SKM-1 (cell line): ENCODE results near the gene LRFN2.

ENCODE experiments used
- DNase-seq: peaks from one replicate; lab custom pipeline; 2025; ENCODE audit not compliant: unreplicated experiment; lab: John Stamatoyannopoulos, UW

The LRFN2 gene

DNA sequence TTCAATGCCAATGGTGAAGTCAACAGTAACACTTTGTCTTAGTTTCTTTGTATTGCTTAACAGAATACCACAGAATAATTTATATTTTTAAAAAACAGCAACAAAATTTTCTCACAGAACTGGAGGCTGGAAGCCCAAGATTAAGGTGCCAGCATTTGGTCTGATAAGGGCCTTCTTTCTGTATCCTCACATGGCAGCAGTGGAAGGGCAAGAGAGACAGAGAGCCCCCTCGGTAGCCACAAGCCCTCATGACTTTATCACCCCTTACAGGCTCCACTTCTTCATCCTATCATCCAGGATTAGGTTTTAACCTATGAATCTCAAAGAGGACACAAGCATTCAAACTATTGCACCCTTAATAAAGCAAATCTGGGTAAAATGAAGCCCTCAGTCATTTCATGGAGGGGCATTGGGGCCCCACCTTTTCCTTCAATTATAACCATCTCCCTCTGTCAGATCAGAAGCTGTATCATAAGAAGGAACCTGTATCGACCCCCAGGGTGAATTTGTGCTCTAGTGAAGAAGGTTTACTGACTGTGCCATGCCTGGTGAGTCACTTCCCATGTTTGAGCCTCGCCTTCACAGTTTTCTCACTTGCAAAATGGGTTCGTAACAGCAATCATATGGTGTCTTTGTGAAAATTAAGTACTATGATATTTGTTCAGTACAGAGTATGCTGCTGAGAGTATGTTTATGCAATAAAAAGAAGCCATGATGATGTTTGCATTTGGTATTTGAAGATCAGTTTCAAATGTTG is 178.2 kb downstream of the LRFN2 start:
- DNase-seq: no peak

DNA sequence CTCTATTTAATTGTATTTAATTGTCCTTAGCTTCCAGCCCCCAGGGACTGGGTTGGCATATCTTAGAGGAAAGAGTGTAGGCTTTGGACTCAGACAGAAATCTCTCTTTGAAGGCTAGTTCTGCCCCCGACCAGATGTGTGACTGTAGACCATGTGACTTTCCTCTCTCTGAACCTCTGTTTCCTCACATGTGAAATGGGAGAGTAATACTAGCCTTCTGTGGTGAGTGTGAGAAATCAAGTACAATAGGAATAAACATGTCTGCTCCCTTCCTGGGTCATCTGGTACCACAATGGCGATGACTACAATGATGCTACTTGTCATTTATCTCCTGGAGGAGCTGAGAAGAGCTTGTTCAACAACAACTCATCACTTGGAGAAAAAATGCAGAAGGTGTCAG is 179.9 kb downstream of the LRFN2 start:
- DNase-seq: no peak

DNA sequence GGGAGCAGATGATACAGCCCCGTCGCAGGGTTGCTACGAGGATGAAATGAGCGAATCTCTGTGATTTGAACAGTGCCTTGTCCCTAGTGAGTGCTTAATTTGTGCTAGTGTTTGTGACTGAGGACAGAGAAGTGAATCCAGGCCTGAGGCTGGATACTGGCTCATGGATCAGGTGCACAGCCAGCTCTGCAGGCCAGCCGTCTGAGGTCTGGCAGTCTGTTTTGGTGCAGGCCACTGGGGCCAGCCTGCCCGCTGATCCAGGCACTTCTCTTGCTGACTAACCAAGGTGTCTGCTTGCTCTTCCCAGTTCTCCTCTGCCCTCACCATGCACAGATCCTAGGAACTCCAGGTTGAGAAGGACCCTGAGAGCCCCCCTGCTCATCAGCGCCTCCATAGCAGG is 181.0 kb downstream of the LRFN2 start:
- DNase-seq: no peak

DNA sequence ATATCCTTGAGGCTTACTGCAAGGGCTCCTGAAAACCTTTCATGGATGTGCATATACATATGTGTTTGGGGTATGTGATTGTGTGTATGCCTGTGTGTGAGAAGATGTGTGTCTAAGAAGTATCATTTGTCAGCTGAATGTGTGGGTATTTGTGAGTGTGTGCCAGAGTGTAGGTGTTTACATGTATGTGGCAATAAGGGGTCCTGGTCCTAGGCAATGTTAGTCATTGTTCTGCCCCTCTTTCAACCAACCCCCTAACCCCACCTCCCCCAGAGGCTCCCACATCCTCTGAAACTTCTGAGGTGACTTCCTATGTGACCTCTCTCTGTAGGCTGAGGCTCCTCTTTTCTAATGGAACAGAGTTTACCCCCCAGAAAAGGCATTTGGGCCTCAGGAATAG is 186.4 kb downstream of the LRFN2 start:
- no peak for DNase-seq

DNA sequence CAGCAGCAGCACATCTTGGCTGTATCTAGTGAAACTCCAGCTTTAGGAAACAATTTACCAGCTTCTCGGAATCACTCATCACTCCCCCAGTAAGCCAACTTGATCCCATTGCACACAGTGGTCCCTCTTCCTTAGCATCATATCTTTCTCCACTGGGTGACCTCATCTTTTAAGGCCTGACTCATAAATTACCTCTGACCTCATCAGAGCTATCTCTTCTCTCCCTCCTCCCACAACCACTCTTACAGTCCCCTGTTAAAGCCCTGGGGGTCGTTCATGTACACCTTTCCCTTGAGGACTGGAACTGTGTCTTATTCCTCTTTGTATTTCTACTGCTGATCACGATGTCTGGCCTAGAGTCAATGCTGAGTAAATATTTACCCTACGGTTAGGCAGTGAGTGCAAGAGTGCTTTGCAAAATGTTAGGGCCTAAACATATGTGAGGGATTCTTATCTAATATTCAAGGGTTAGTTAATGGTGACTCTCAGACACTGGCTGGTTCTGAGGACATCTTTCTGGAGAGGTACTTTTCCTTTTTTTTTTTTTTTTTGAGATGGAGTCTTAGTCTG is 187.2 kb downstream of the LRFN2 start:
- DNase-seq: no peak

DNA sequence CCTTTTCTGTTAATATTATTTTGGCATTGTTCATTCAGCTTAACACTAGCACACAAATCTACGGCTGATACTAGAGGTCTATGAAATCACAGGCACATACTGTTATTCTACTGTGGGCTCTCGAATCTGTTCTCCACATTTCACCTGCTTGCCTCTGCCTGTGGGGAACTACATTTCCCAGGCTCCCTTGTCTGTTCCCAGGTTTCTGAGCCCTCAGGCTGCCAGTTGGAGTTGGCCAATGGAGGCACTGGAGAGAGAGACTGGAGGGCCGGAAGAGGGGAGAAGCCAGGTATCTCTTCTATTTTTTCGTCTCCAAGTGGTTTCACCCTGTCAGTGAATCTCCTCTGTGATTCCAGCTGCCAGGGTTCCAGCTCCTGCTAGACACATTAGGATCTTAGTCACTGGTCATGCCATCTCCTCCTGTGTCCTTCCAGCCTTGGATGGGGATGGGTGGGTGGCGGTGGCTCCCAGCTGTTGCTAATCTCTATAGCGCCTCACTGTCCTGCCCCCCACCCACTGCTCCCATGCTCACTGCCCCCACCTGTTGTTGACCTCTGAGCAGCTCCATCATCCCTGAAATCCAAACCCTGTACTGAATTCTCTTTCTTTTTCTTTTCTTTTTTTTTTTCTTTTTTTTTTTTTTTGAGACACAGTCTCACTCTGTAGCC is 188.2 kb downstream of the LRFN2 start:
- DNase-seq: no peak

DNA sequence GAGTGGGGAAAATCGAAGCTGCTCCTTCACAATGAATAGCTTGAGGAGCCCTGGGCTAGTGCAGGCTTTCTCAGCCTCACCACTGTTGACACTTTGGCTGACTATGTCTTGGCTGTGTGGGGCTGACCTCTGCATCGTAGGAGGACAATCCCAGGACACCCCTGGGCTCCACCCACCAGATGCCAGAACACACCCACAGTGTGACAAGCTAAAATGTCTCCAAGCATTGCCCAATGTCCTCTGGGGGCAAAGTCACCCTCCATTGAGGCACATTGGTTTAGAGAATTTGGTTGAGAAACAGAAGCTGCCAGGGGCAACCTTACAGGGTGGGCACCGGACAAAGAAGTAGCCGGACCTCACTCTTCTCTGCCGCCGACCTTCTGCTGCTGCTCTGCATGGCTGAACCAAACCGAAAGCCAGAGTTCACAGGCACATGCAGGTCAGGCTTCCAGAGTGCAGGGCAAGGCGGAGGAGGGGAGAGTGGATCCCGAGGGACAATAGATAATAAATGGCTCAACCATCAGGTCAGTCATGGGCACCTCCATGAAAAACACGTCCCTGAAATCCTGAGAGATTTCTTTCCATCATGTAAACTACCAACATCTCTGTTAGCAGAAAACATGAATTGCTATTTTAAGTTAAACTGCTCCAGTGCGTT is 189.0 kb downstream of the LRFN2 start:
- no peak for DNase-seq

DNA sequence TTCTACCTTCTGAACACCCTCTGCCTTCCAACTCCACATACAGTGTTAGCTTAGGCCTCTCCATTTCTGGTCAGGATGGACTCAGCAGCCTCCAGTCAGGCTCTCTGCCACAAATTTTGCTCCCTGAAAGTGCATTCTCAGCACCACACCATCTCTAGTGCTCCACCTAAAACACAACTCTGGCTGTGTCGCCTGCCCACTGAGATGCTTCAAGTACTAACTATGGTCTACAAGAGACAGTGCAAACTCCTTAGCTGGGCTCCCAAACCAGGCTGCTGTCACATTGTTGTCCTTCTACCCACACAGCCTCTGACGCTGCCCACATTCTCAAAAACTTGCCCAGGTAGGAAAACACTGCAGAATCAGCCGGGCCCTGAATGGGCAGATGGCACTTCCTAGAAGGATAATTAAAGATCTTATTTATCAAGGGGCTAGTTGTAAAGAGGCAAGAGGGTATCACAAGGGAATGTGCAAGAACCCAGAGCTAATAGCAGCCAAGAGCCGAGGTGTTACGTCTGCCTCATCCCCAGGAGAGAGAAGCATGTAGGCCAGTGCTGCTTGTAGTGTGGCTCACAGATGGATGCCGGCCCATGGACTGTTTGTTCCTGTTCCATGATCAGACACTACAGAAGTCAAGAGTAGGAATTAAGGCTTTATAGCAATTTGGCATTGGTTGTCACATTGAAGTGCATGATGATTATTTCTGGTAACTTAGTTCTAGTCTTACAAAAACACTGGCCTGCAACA is 189.7 kb downstream of the LRFN2 start:
- no peak for DNase-seq

DNA sequence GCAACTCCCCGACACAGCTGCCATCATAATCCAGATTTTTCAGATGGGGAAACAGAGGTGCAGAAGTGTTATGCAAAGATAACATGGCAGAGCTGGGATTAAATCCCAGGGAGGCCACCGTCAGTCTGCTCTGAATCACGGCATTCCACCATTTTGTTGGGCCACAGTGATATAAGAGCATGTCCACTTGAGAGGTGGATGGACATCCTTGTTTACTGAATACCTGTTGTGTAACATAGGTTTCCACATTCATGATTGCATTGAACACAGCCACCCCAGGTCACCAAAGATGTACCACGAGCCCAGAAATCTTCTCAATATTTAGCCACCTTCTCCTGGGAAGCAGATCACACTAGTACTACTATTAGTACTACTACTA is 191.5 kb downstream of the LRFN2 start:
- DNase-seq: no peak

DNA sequence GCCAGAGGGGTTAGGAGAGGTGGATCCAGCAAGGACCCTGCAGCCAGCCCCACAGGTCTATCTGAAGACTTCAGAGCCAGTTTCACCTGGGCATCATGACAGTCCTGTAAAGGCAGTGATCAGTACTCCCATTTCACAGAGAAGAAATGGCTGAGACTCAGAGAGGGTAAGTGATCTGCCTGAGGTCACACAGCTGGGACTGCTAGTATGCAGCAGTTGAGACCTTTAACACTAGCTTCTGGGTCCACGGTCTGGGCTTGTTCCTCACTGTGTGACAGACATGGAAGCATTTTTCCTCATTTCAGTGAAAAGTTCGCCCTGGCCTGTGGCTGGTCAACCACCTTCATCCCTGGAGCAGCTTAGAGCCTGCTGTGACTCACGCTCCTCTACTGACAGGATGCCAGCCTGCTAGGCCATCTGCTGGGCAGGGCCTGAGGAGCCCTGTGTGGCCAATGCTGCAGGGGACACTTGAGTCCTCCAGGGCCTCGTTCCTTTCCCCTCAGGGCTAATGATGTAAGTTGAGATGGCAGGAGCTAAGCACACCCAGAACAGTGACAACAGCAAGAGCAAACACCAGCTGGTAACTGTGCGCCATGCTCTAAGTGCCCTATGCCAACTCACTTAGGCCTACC is 192.0 kb downstream of the LRFN2 start:
- DNase-seq: no peak

DNA sequence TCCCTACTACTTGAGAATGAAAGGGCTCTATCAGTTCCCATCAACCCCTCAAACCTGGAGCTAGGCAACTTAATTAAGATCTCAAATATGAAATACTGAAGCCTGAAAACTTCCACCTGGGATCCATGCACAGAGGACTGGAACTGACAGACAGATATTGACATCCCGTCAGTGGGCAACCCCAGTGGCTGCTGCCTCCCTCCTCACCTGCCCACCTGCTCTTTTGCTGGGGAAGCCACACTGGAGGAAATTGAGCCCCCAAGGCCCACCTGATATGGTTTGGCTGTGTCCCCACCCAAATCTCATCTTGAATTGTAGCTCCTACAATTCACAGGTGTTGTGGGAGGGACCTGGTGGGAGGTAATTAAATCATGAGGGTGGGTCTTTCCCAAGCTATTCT is 192.8 kb downstream of the LRFN2 start:
- DNase-seq: no peak

DNA sequence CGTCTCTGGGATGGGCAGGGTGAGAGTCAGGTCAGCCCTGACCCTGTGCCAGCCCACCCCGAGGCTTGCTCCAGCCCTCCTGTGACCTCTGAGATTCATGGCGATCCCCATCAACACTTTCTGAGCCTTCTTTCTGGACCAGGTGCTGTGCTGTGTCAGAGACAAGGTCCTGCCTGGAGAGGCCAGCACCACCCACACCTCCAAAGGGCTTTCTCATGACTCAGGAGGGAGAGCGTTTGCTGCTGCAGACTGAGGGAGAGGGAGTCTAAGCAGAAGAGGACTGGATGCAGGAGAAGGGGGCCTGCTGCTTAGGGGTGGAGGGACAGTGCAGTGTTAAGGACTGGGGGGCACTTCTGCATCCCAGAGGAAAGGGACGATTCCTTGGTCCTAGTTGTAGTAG is 193.5 kb downstream of the LRFN2 start:
- DNase-seq: no peak

DNA sequence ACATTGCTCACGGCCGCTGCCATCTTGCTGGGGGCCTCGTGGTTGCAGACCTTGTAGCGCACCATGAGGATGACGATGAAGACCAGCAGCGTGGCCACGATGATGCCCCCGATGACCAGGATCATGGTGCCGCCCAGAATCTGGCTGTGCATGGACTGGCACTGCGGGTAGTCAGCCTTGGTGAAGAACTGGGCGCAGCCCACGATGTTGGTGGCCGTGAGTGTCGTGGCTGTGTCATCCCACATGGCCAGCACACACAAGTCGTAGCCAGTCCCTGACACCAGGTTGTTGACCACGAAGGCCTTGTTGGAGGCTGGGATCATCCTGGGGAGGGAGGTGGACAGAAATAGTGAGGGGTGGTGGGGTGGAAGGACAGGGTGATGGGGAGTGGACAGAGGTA is 194.6 kb downstream of the LRFN2 start:
- DNase-seq: no peak

DNA sequence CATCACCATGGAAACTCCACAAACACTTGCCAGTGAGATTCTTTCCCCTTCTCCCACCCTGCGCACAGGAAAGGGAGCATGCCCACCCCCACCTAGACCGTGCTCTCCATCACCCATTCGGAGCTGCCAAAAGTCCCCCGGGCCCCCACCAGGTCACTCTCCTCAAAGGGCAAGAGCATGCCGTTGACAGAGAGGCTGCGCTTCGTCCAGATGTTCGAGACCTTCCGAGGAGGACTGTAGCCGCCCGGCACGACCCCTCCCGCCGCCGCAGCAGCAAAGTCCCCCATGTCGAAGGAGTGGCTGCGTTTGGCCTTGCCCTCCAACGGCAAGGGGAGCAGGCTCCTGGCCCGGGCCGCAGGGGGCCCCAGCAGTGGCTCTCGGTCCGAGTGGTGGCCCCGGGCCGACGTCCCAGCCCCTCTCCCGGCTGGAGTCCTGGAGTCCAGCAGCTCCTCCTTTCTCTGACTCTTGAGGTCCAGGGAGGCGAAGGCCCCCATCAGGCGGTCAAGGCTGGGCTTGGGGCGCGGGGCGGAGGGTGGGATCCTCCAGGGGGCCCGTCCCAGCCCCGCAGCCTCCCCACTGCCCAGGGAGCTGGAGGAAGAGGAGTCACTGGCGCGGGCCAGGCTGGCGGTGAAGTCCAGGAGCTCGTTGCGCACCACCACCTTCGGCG is 195.2 kb downstream of the LRFN2 start:
- DNase-seq: no peak

DNA sequence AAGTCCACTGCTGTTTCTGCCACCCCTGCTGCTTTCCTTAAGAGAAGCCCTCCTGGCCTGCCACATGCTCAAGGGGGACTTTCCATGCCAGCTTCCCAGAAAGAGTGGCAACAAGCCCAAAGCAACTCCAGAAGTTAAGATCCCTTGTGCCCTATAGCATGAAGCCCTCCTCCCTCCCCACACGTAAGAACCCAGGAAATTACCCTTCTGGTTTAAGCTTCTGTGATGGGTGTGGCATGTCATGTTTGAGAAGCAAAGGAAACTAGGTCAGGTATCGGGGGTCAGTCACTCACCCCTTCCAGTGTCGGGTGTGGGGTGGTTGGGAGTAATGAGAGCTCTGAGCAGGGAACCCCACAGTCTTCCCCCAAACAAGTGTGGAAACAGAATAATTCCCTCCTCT is 196.1 kb downstream of the LRFN2 start:
- no peak for DNase-seq

DNA sequence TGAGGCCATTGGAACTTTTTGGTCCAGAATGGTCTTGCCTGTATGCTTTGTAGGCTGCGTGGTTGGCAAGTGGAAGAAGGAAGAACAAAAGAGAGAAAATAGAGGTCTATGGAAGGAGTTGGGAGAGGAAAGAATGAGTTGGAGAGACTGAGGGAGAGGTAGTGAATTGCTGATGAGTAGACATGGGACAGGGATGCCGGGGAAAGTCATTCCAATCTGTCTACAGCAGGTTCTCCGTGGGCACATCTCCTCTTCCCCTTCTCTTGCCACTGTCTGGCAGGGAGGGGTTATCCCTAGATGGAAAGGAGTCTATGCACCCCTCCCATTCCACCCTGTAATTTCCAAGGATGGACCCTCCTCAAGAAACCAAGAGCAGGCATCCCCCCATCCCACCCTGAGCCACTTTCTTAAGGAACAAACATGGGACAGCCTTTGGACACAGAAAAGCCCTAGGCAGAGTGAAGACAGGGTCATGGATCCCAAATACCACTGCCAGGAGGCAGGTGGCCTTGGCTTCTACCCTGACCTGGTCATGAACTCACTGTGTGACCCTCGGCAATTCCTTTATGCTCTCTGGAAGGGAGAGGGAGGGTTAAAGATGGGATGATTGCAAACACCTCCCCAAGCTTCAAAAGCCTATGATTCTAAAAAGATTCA is 196.9 kb downstream of the LRFN2 start:
- no peak for DNase-seq

DNA sequence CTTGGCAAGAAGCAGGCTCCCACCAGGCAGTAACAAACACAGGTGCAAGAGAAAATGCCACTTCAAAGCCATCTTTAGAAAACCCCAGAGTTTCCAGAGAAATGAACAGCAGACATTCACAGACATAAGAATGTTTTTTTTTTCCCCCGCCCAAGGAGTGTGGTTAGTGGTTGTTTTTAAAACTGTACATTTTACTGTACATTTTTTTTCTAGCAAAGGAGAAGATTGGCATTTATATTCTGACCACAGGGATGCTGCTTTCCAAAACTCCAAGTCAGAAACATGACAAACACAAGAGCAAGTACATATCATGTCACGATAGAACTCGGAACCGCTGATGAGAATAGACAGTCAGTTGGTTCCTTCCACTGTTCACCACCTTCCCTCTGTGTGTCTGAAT is 197.9 kb downstream of the LRFN2 start:
- DNase-seq: no peak

DNA sequence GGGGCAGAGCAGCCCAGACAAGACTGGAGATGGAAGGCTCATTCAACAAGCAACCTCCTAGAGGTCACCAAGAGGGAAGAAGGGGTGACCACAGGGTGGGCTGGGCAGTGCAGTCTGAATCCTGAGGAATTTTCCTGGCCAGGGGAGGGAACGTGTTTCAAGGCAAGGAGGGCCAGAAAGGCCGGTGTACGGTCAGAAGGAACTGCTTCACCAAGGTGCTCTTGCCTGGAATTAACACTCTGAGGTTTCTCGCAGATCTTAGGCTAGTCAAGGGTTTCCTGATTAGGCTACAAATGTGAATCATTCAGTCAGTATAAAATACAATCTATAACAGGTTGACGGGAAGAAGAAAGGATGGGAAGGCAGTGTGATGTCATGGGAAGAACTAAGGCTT is 199.3 kb downstream of the LRFN2 start:
- no peak for DNase-seq

DNA sequence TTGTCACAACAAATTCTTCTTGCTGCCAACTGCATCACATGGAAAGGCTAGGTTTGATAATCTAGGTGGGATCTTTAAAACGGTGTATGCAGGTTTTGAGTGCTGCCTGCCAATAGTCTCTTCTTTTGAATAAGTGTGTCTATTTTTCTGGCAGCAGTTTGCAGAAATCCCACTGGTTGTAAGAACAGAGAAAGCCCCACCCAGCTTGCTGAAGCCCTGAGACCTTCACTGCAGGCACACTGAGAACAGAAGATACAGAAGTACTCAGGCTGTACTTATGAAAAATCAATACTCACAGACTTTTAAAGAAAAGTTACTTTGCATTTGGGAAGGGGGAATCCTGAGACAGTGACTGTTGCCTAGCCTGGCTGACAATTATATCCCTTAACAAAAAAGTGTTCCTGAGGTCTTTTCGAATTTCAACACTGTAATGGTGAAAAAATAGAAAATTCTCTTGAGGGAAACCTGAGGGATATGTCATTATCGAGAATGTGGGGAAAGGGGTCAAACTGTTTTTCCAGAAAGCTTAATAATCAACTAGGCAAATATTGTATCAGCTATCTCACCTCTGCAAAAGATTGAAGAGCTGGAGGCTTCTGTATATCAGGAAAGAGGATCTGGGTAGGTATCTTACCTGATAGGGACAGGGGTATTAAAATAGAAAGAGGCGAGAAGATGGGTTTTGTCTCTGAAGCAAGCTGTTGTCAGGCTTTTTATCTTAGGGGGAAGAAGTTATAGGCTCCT is 199.9 kb downstream of the LRFN2 start:
- DNase-seq: no peak
